Karpas-422 (cell line): Measurements from ENCODE around the gene SLC35B4. TPM values are rescaled to one million over a fixed set of nuclear protein-coding genes. Genes with fewer than 3 reads are reported as not detected.

Source experiments
- DNase-seq: peaks from one replicate; pipeline ENCODE4 v3.0.0-alpha.2; 2015
- H2AFZ ChIP-seq: fragments of 200-600 bp; sonication (generic); 2 replicates; pipeline ENCODE4 v1.6.1; 2014; ENCODE audit warnings: antibody characterized with exemption, low read length, mixed read lengths
- H3K27ac ChIP-seq: fragments of 200-600 bp; sonication (generic); 2 replicates; pipeline ENCODE4 v1.5.1; 2014; ENCODE audit warnings: mild to moderate bottlenecking, low read length, moderate library complexity
- H3K27me3 ChIP-seq: fragments of 200-600 bp; sonication (generic); 2 replicates; pipeline ENCODE4 v1.6.1; 2014; ENCODE audit warnings: low read length, mixed read lengths
- H3K36me3 ChIP-seq: fragments of 200-600 bp; sonication (generic); 2 replicates; pipeline ENCODE4 v1.6.1; 2014; ENCODE audit warnings: low read length, mixed read lengths; ENCODE audit not compliant: insufficient read depth
- H3K4me1 ChIP-seq: fragments of 200-600 bp; sonication (generic); 2 replicates; pipeline ENCODE4 v1.6.1; 2014; ENCODE audit warnings: mild to moderate bottlenecking, low read length, mixed read lengths
- H3K4me2 ChIP-seq: fragments of 200-600 bp; sonication (generic); 2 replicates; pipeline ENCODE4 v1.6.1; 2014; ENCODE audit warnings: low read length, low read depth, mild to moderate bottlenecking; ENCODE audit not compliant: poor library complexity, severe bottlenecking
- H3K4me3 ChIP-seq: fragments of 200-600 bp; sonication (generic); 2 replicates; pipeline ENCODE4 v1.5.1; 2014; ENCODE audit warnings: mild to moderate bottlenecking, antibody characterized with exemption, low read length, mixed read lengths
- H3K79me2 ChIP-seq: fragments of 200-600 bp; sonication (generic); 2 replicates; pipeline ENCODE4 v1.6.1; 2014; ENCODE audit warnings: mild to moderate bottlenecking, low read length, mixed read lengths
- H3K9ac ChIP-seq: fragments of 200-600 bp; sonication (generic); 2 replicates; pipeline ENCODE4 v1.6.0; 2014; ENCODE audit warnings: low read length
- H3K9me2 ChIP-seq: fragments of 200-600 bp; sonication (generic), shearing (Covaris generic); replicated peaks from 2 replicates; pipeline ENCODE4 v1.6.0; 2014; ENCODE audit warnings: mild to moderate bottlenecking, low read length, moderate library complexity; ENCODE audit not compliant: insufficient read depth
- H3K9me3 ChIP-seq: fragments of 300-700, 200-600 bp; sonication (generic); 2 replicates; pipeline ENCODE4 v1.6.1; 2014; ENCODE audit warnings: low read length, mixed read lengths
- H4K20me1 ChIP-seq: fragments of 200-600 bp; sonication (generic); 2 replicates; pipeline ENCODE4 v1.6.1; 2014; ENCODE audit warnings: mild to moderate bottlenecking, antibody characterized with exemption, low read length, low read depth; ENCODE audit not compliant: insufficient read depth
- total RNA-seq: library from RNA; depleted of rRNA; stranded (reverse); fragments of >200 nt; shearing (Covaris generic); gene quantifications from 2 replicates; pipeline ENCODE4 v1.2.3, GENCODE V29; 2014; ENCODE audit warnings: low replicate concordance

Gene SLC35B4
- total RNA-seq, 1 experiment from 2014 or later = 15.7 TPM

- Histone ChIP-seq H4K20me1 (no peaks in the 10 kb centered on the region), H3K4me1 (peaks cover 2% of the 10 kb centered on the region; the same call in 1 of the 2 replicates), H3K36me3 (no peaks in the 10 kb centered on the region), H3K9ac (no peak overlapping the region), H3K27me3 (no peaks in the 10 kb centered on the region), H3K4me2 (no peak overlapping the region), H3K9me2 (no peaks in the 10 kb centered on the region), H3K79me2 (no peaks in the 10 kb centered on the region), H3K27ac (no peak overlapping the region), H3K9me3 (no peaks in the 10 kb centered on the region), H3K4me3 (no peak overlapping the region), H2AFZ (no peak overlapping the region)
- no peak for DNase-seq
Observed at GRCh38 chr7:134356421-134356936, 39.7 kb upstream of the SLC35B4 start.

GRCh38 chr7:134355927-134356326 lies 39.2 kb upstream of the SLC35B4 start:
- no peak for DNase-seq
- H3K27me3 ChIP-seq = no peaks in the 10 kb centered on the region
- H3K9me2 ChIP-seq = no peaks in the 10 kb centered on the region
- no peak overlapping the region for H2AFZ ChIP-seq
- H3K79me2 ChIP-seq = no peaks in the 10 kb centered on the region
- H3K27ac ChIP-seq = no peak overlapping the region
- H4K20me1 ChIP-seq = no peaks in the 10 kb centered on the region
- no peaks in the 10 kb centered on the region for H3K36me3 ChIP-seq
- H3K4me3 ChIP-seq = no peak overlapping the region
- H3K4me1 ChIP-seq = peaks cover 6% of the 10 kb centered on the region
- no peak overlapping the region for H3K4me2 ChIP-seq
- no peak overlapping the region for H3K9ac ChIP-seq
- H3K9me3 ChIP-seq = no peaks in the 10 kb centered on the region

- H2AFZ ChIP-seq = no peak overlapping the region
- H3K4me1 ChIP-seq = peaks cover 14% of the 10 kb centered on the region
- no peaks in the 10 kb centered on the region for H3K9me2 ChIP-seq
- H3K4me2 ChIP-seq = no peak overlapping the region
- DNase-seq = no peak
- H3K36me3 ChIP-seq = no peaks in the 10 kb centered on the region
- no peaks in the 10 kb centered on the region for H3K9me3 ChIP-seq
- no peak overlapping the region for H3K4me3 ChIP-seq
- H4K20me1 ChIP-seq = no peaks in the 10 kb centered on the region
- no peak overlapping the region for H3K9ac ChIP-seq
- H3K27me3 ChIP-seq = no peaks in the 10 kb centered on the region
- H3K79me2 ChIP-seq = no peaks in the 10 kb centered on the region
- H3K27ac ChIP-seq = no peak overlapping the region
Observed at GRCh38 chr7:134355004-134355525, 38.3 kb upstream of the SLC35B4 start.

GRCh38 chr7:134353411-134353810 lies 36.7 kb upstream of the SLC35B4 start:
- H3K36me3 ChIP-seq = no peaks in the 10 kb centered on the region
- H3K4me3 ChIP-seq = no peak overlapping the region
- no peak overlapping the region for H3K4me2 ChIP-seq
- no peaks in the 10 kb centered on the region for H4K20me1 ChIP-seq
- H3K9me3 ChIP-seq = no peaks in the 10 kb centered on the region
- H3K9ac ChIP-seq = no peak overlapping the region
- H3K4me1 ChIP-seq = peaks cover 14% of the 10 kb centered on the region
- no peaks in the 10 kb centered on the region for H3K9me2 ChIP-seq
- no peak overlapping the region for H3K27ac ChIP-seq
- H3K27me3 ChIP-seq = no peaks in the 10 kb centered on the region
- DNase-seq = no peak
- H3K79me2 ChIP-seq = no peaks in the 10 kb centered on the region
- no peak overlapping the region for H2AFZ ChIP-seq

GRCh38 chr7:134351424-134351823 lies 34.7 kb upstream of the SLC35B4 start:
- Histone ChIP-seq H4K20me1 (no peaks in the 10 kb centered on the region), H3K9me2 (no peaks in the 10 kb centered on the region), H3K79me2 (no peaks in the 10 kb centered on the region), H3K4me3 (no peak overlapping the region), H3K27ac (no peak overlapping the region), H3K9me3 (no peaks in the 10 kb centered on the region), H2AFZ (no peak overlapping the region), H3K36me3 (no peaks in the 10 kb centered on the region), H3K27me3 (no peaks in the 10 kb centered on the region), H3K9ac (no peak overlapping the region), H3K4me2 (no peak overlapping the region), H3K4me1 (peaks cover 11% of the 10 kb centered on the region)
- DNase-seq = no peak

GRCh38 chr7:134350709-134351108 lies 34.0 kb upstream of the SLC35B4 start:
- H3K9me2 ChIP-seq = no peaks in the 10 kb centered on the region
- no peaks in the 10 kb centered on the region for H4K20me1 ChIP-seq
- no peak overlapping the region for H3K4me3 ChIP-seq
- DNase-seq = peak; percentile 43
- H3K9me3 ChIP-seq = no peaks in the 10 kb centered on the region
- H2AFZ ChIP-seq = no peak overlapping the region
- H3K4me2 ChIP-seq = no peak overlapping the region
- H3K36me3 ChIP-seq = no peaks in the 10 kb centered on the region
- no peaks in the 10 kb centered on the region for H3K79me2 ChIP-seq
- H3K27me3 ChIP-seq = no peaks in the 10 kb centered on the region
- H3K27ac ChIP-seq = no peak overlapping the region
- no peak overlapping the region for H3K9ac ChIP-seq
- H3K4me1 ChIP-seq = peaks cover 11% of the 10 kb centered on the region

- Histone ChIP-seq H3K27ac (no peak overlapping the region), H3K9me3 (no peaks in the 10 kb centered on the region), H3K4me2 (no peak overlapping the region), H3K9me2 (no peaks in the 10 kb centered on the region), H3K36me3 (no peaks in the 10 kb centered on the region), H3K27me3 (no peaks in the 10 kb centered on the region), H3K9ac (no peak overlapping the region), H3K79me2 (no peaks in the 10 kb centered on the region), H4K20me1 (no peaks in the 10 kb centered on the region), H3K4me3 (no peak overlapping the region), H2AFZ (no peak overlapping the region), H3K4me1 (peaks cover 11% of the 10 kb centered on the region)
- DNase-seq = no peak
Observed at GRCh38 chr7:134347567-134347966, 30.8 kb upstream of the SLC35B4 start.

- H3K9me3 ChIP-seq = no peaks in the 10 kb centered on the region
- H3K9ac ChIP-seq = no peak overlapping the region
- no peaks in the 10 kb centered on the region for H3K4me1 ChIP-seq
- H3K9me2 ChIP-seq = no peaks in the 10 kb centered on the region
- no peaks in the 10 kb centered on the region for H3K79me2 ChIP-seq
- H3K27ac ChIP-seq = no peak overlapping the region
- no peaks in the 10 kb centered on the region for H3K36me3 ChIP-seq
- DNase-seq = no peak
- no peaks in the 10 kb centered on the region for H3K27me3 ChIP-seq
- H2AFZ ChIP-seq = no peak overlapping the region
- H4K20me1 ChIP-seq = no peaks in the 10 kb centered on the region
- H3K4me2 ChIP-seq = no peak overlapping the region
- no peak overlapping the region for H3K4me3 ChIP-seq
Observed at GRCh38 chr7:134343796-134344195, 27.1 kb upstream of the SLC35B4 start.
